Fibroblast of lung (primary cell): ENCODE data around the gene S100A7A. TPM values are rescaled to one million over a fixed set of nuclear protein-coding genes. Genes with fewer than 3 reads are reported as not detected.

ENCODE experiments used
- DNase-seq, 2 donors: peaks; one replicate each; pipeline versions ENCODE4 v3.0.0 to v3.0.0-alpha.2; 2010; ENCODE audit warnings: low read depth in 2 of 2
- H2AFZ ChIP-seq: 2 replicates; pipeline ENCODE4 v1.5.1; 2012; ENCODE audit warnings: low read length, control low read depth, inconsistent platforms
- H3K27ac ChIP-seq: 2 replicates; pipeline ENCODE4 v1.5.1; 2011; ENCODE audit warnings: low read length, control low read depth; ENCODE audit not compliant: insufficient read depth
- H3K27me3 ChIP-seq: 2 replicates; pipeline ENCODE4 v1.5.1; 2011; ENCODE audit warnings: mild to moderate bottlenecking, low read length; ENCODE audit not compliant: control insufficient read depth, insufficient read depth
- H3K36me3 ChIP-seq: 2 replicates; pipeline ENCODE4 v1.5.1; 2011; ENCODE audit warnings: low read length; ENCODE audit not compliant: control insufficient read depth, insufficient read depth
- H3K4me1 ChIP-seq: 2 replicates; pipeline ENCODE4 v1.5.1; 2011; ENCODE audit warnings: low read length; ENCODE audit not compliant: control insufficient read depth, insufficient read depth; ENCODE audit errors: extremely low read depth
- H3K4me2 ChIP-seq: 2 replicates; pipeline ENCODE4 v1.5.1; 2011; ENCODE audit warnings: low read length, control low read depth; ENCODE audit not compliant: insufficient read depth; ENCODE audit errors: extremely low read depth
- H3K4me3 ChIP-seq, 4 experiments: fragments of 200-600 bp in 1 of 4; sonication (generic) in 1 of 4; replicated peaks in 1 of 4; 2 replicates each; pipeline ENCODE4 v1.5.1; 2011 to 2016; ENCODE audit warnings: low read length in 4 of 4, low read depth in 3 of 4, mild to moderate bottlenecking in 3 of 4, control low read depth in 2 of 4, inconsistent platforms in 1 of 4, mixed read lengths in 1 of 4; ENCODE audit not compliant: insufficient read depth in 1 of 4; ENCODE audit errors: control extremely low read depth in 1 of 4
- H3K79me2 ChIP-seq: 2 replicates; pipeline ENCODE4 v1.5.1; 2012; ENCODE audit warnings: mild to moderate bottlenecking, low read length, inconsistent platforms; ENCODE audit not compliant: control insufficient read depth, insufficient read depth
- H3K9ac ChIP-seq: 2 replicates; pipeline ENCODE4 v1.5.1; 2011; ENCODE audit warnings: mild to moderate bottlenecking, low read length, control low read depth; ENCODE audit not compliant: insufficient read depth
- H3K9me3 ChIP-seq: 2 replicates; pipeline ENCODE4 v1.5.1; 2012; ENCODE audit warnings: low read depth, low read length; ENCODE audit not compliant: control insufficient read depth, insufficient read depth
- H4K20me1 ChIP-seq: 2 replicates; pipeline ENCODE4 v1.5.1; 2011; ENCODE audit warnings: low read length; ENCODE audit not compliant: control insufficient read depth, insufficient read depth; ENCODE audit errors: extremely low read depth
- CTCF ChIP-seq, 2 donors: IDR thresholded peaks in 1 of 2; conservative IDR thresholded peaks in 1 of 2; 1 replicate in 1 of 2; 2 replicates in 1 of 2; pipeline ENCODE4 v1.5.1; 2011 to 2012; ENCODE audit warnings: low read length in 2 of 2, control low read depth in 1 of 2, inconsistent platforms in 1 of 2, low read depth in 1 of 2, mild to moderate bottlenecking in 1 of 2
- EZH2 ChIP-seq: IDR thresholded peaks from 2 replicates; pipeline ENCODE4 v1.5.1; 2012; ENCODE audit warnings: low read length, control low read depth, mild to moderate bottlenecking; ENCODE audit errors: missing control alignments
- polyA minus RNA-seq: library from RNA; depleted of rRNA, polyadenylated mRNA; stranded (reverse); fragments of >200 nt; gene quantifications from 2 replicates; pipeline ENCODE4 v1.2.3, GENCODE V29; 2011; ENCODE audit warnings: low replicate concordance
- polyA plus RNA-seq, 2 donors: library from polyadenylated mRNA; depleted of rRNA in 1 of 2; stranded (reverse) in 1 of 2; unstranded in 1 of 2; fragments of >200 nt; gene quantifications; 2 replicates each; pipeline ENCODE4 v1.2.1, GENCODE V29; 2011 to 2012; ENCODE audit warnings: missing spikeins in 1 of 2
- total RNA-seq: library from RNA; depleted of rRNA; stranded (reverse); fragments of >200 nt; gene quantifications from 2 replicates; pipeline ENCODE4 v1.2.1, GENCODE V29; 2014

S100A7A gene
- not detected in 2 replicates for total RNA-seq
- polyA plus RNA-seq: not detected in 2 replicates
- polyA plus RNA-seq (2012): not detected in 2 replicates
- not detected in 2 replicates for polyA minus RNA-seq

DNA sequence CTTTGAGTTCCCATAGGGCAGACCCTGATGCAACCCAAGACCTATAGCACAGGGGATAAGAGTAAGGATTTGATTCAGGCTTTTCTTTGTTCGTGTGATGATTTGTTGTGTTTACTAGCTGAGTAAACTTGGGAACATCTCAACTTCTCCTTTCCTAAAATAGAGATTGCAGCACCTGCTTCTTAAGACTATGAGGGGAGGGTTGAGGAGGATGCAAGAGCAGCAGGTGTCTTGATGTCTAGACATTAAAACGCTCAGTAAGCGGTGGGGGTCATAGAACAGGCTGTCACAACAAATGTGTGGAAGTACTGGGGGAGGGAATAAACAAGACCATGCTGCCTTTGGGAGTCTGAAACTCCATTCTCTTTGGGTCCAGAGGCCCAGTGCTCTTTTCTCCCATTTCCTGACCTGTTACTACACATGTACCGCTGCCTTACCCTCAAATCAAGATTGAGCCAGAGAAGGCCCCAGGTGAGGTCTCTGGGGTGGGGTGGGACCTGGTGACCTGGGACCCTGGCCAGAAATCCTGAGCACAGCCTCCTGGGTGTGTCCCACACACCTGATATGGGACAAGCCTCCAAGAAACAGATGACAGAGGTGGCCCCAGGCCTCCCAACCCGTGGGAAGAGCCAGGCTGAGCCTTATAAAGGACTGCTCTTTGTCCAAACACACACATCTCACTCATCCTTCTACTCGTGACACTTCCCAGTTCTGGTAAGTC, at the start of gene S100A7A:
Gene S100A7A (plus strand): TSS at position 671 of the 721 bp plus-strand sequence. CDS start 1,563 bp downstream, outside the sequence.
- TF ChIP-seq EZH2 (no peak), CTCF (conservative IDR thresholded peaks at IDR 0.05 in 1 of 2, IDR thresholded peaks at IDR 0.05 in 1 of 2; ENCODE audit: low read depth in 1 of 2, low read length in 2 of 2) (no peak)
- H2AFZ ChIP-seq: no peak within 1 kb of the TSS
- no peaks in the 10 kb centered on the region for H3K36me3 ChIP-seq
- no peaks in the 10 kb centered on the region for H3K4me1 ChIP-seq
- DNase-seq: no peak
- no peak within 1 kb of the TSS for H3K9ac ChIP-seq
- no peaks in the 10 kb centered on the region for H4K20me1 ChIP-seq
- H3K4me2 ChIP-seq: no peak within 1 kb of the TSS
- H3K9me3 ChIP-seq: no peaks in the 10 kb centered on the region
- no peaks in the 10 kb centered on the region for H3K27me3 ChIP-seq
- H3K79me2 ChIP-seq: no peaks in the 10 kb centered on the region
- no peak within 1 kb of the TSS for H3K4me3 ChIP-seq
- H3K27ac ChIP-seq: no peak within 1 kb of the TSS

DNA sequence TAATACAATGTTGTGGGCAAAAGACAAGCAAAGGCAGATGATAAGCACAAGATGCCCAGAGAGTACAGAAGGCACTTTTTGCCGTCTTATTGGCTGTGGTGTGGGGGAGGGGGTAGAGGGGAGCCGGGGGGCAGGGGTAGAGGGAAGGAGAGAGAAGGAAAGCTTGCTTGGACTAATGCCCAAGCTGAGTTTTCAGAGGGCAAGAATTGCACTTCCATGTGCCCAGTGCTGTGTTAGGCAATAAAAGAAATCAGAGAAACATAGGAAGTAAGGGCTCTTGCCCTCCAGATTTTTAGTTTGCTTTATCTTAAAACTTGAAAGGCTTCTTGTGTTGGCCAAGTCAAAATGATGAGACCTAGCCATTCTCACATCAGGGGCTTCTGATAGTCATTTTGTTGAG, 49.2 kb upstream of the S100A7A start:
- TF ChIP-seq CTCF (conservative IDR thresholded peaks at IDR 0.05 in 1 of 2, IDR thresholded peaks at IDR 0.05 in 1 of 2; ENCODE audit: low read depth in 1 of 2, low read length in 2 of 2) (no peak), EZH2 (no peak)
- DNase-seq: no peak
- Histone ChIP-seq H3K27me3 (peaks cover 7% of the 10 kb centered on the region), H3K4me1 (no peaks in the 10 kb centered on the region), H3K4me3 (no peak overlapping the region), H3K36me3 (no peaks in the 10 kb centered on the region), H3K4me2 (no peak overlapping the region), H3K27ac (no peak overlapping the region), H4K20me1 (no peaks in the 10 kb centered on the region), H3K9me3 (no peaks in the 10 kb centered on the region), H3K9ac (no peak overlapping the region), H3K79me2 (no peaks in the 10 kb centered on the region), H2AFZ (no peak overlapping the region)

- Histone ChIP-seq H3K9me3 (no peaks in the 10 kb centered on the region), H3K4me3 (no peak overlapping the region), H3K27ac (no peak overlapping the region), H3K79me2 (no peaks in the 10 kb centered on the region), H3K9ac (no peak overlapping the region), H3K36me3 (no peaks in the 10 kb centered on the region), H3K4me2 (no peak overlapping the region), H2AFZ (no peak overlapping the region), H4K20me1 (no peaks in the 10 kb centered on the region), H3K4me1 (no peaks in the 10 kb centered on the region), H3K27me3 (peaks cover 7% of the 10 kb centered on the region)
- no peak for TF ChIP-seq CTCF (conservative IDR thresholded peaks at IDR 0.05 in 1 of 2, IDR thresholded peaks at IDR 0.05 in 1 of 2; ENCODE audit: low read depth in 1 of 2, low read length in 2 of 2)
- TF ChIP-seq EZH2: no peak
- DNase-seq: no peak
These were observed 47.8 kb upstream of the S100A7A start for GRCh38 chr1:153368495-153368894.
